Nephron (organoid): ENCODE data around the gene PHF12.

ENCODE experiments used
- H3K27ac Mint-ChIP-seq, 3 experiments: 2 replicates each; pipeline ENCODE4 v1.8.0; 2020; ENCODE audit warnings: mixed read lengths in 3 of 3, mild to moderate bottlenecking in 2 of 3, moderate library complexity in 1 of 3
- H3K27me3 Mint-ChIP-seq: 2 replicates; pipeline ENCODE4 v1.8.0; 2021; ENCODE audit warnings: low read depth, mild to moderate bottlenecking, moderate library complexity, mixed read lengths
- H3K36me3 Mint-ChIP-seq: 2 replicates; pipeline ENCODE4 v1.8.0; 2020; ENCODE audit warnings: low read depth, mixed read lengths
- H3K4me1 Mint-ChIP-seq: 2 replicates; pipeline ENCODE4 v1.8.0; 2020; ENCODE audit warnings: mixed read lengths
- H3K4me3 Mint-ChIP-seq, 3 experiments: 2 replicates each; pipeline ENCODE4 v1.8.0; 2020; ENCODE audit warnings: mild to moderate bottlenecking in 3 of 3, mixed read lengths in 3 of 3, moderate library complexity in 2 of 3
- H3K9me3 Mint-ChIP-seq: 2 replicates; pipeline ENCODE4 v1.8.0; 2020; ENCODE audit warnings: mixed read lengths
- TF ChIP-seq, protein P1 (sequence below), 3 experiments: fragments of 200-600 bp; sonication (generic); IDR thresholded peaks; one replicate each; pipeline ENCODE4 v1.5.0; 2021; ENCODE audit warnings: antibody characterized with exemption in 3 of 3; ENCODE audit not compliant: unreplicated experiment in 3 of 3

The PHF12 gene

GRCh38 chr17:28978356-28978964, 27.1 kb upstream of the PHF12 start:
- Mint-ChIP-seq H3K9me3 (no peaks in the 10 kb centered on the region), H3K36me3 (no peaks in the 10 kb centered on the region), H3K4me1 (peaks cover 19% of the 10 kb centered on the region), H3K27ac (no peak overlapping the region), H3K27me3 (peaks cover 53% of the 10 kb centered on the region), H3K4me3 (no peak overlapping the region)
- TF ChIP-seq, protein P1, sequence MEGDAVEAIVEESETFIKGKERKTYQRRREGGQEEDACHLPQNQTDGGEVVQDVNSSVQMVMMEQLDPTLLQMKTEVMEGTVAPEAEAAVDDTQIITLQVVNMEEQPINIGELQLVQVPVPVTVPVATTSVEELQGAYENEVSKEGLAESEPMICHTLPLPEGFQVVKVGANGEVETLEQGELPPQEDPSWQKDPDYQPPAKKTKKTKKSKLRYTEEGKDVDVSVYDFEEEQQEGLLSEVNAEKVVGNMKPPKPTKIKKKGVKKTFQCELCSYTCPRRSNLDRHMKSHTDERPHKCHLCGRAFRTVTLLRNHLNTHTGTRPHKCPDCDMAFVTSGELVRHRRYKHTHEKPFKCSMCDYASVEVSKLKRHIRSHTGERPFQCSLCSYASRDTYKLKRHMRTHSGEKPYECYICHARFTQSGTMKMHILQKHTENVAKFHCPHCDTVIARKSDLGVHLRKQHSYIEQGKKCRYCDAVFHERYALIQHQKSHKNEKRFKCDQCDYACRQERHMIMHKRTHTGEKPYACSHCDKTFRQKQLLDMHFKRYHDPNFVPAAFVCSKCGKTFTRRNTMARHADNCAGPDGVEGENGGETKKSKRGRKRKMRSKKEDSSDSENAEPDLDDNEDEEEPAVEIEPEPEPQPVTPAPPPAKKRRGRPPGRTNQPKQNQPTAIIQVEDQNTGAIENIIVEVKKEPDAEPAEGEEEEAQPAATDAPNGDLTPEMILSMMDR (IDR thresholded peaks at IDR 0.05; ENCODE audit: unreplicated experiment in 3 of 3) = no peak

- H3K36me3 Mint-ChIP-seq = no peaks in the 10 kb centered on the region
- peaks cover 49% of the 10 kb centered on the region for H3K27me3 Mint-ChIP-seq
- no peaks in the 10 kb centered on the region for H3K9me3 Mint-ChIP-seq
- no peak overlapping the region for H3K4me3 Mint-ChIP-seq
- TF ChIP-seq, protein P1 (IDR thresholded peaks at IDR 0.05; ENCODE audit: unreplicated experiment in 3 of 3) = no peak
- no peak overlapping the region for H3K27ac Mint-ChIP-seq
- H3K4me1 Mint-ChIP-seq = peaks cover 19% of the 10 kb centered on the region
Observed at GRCh38 chr17:28977659-28978355, 26.5 kb upstream of the PHF12 start.

DNA sequence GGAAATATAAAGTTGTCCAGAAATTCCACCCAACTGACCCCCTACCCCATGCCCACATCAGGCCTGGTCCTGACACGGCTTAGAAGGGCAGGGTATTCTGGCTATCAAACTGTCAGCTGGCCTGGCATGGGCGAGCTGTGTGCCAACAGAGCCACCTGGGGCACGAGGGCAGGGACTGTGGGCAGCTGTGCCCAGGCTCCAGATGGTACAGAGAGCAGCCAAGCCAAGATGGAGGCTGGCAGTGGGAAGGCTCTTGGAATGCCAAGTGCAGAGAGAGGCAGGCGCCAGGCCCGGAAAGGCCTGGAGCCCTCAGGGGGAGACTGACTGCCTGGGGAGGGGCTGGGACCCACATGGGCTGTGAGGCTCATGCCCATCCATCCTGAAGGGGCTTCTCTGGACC, 24.3 kb upstream of the PHF12 start:
- TF ChIP-seq, protein P1 (IDR thresholded peaks at IDR 0.05; ENCODE audit: unreplicated experiment in 3 of 3) = no peak
- H3K36me3 Mint-ChIP-seq = no peaks in the 10 kb centered on the region
- no peak overlapping the region for H3K4me3 Mint-ChIP-seq
- peaks cover 36% of the 10 kb centered on the region for H3K4me1 Mint-ChIP-seq
- no peaks in the 10 kb centered on the region for H3K9me3 Mint-ChIP-seq
- peaks cover 50% of the 10 kb centered on the region for H3K27me3 Mint-ChIP-seq
- H3K27ac Mint-ChIP-seq = no peak overlapping the region

DNA sequence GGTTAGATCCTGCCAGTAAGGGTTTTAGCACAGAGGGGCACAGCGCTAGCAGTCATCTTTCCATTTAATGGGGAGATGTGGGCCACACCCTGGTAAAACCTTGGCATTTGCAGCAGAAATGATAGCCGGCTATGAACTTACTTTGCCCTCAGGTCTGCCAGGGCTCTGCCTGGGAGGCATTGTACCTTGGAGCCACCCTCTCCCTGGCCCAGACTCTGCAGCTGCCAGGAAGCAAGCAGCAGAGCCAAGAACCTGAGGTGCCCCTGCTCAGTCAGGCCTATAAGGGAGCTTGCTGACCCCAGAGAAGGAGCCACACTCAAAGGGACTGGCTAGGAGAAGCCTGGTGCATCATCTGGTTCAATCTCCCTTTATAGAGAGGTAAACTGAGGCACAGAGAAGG, 23.7 kb upstream of the PHF12 start:
- H3K9me3 Mint-ChIP-seq = no peaks in the 10 kb centered on the region
- peaks cover 51% of the 10 kb centered on the region for H3K27me3 Mint-ChIP-seq
- peaks cover 43% of the 10 kb centered on the region for H3K4me1 Mint-ChIP-seq
- no peak overlapping the region for H3K27ac Mint-ChIP-seq
- TF ChIP-seq, protein P1 (IDR thresholded peaks at IDR 0.05; ENCODE audit: unreplicated experiment in 3 of 3) = no peak
- H3K4me3 Mint-ChIP-seq = no peak overlapping the region
- H3K36me3 Mint-ChIP-seq = no peaks in the 10 kb centered on the region

- no peaks in the 10 kb centered on the region for H3K36me3 Mint-ChIP-seq
- TF ChIP-seq, protein P1 (IDR thresholded peaks at IDR 0.05; ENCODE audit: unreplicated experiment in 3 of 3) = no peak
- H3K9me3 Mint-ChIP-seq = no peaks in the 10 kb centered on the region
- peaks cover 47% of the 10 kb centered on the region for H3K27me3 Mint-ChIP-seq
- H3K27ac Mint-ChIP-seq = peak overlapping the region in 2 of 3 experiments; percentile 5 to 22
- no peak overlapping the region for H3K4me3 Mint-ChIP-seq
- peaks cover 47% of the 10 kb centered on the region for H3K4me1 Mint-ChIP-seq
Observed at GRCh38 chr17:28974451-28974850, 23.1 kb upstream of the PHF12 start.

- no peak overlapping the region for H3K4me3 Mint-ChIP-seq
- H3K9me3 Mint-ChIP-seq = no peaks in the 10 kb centered on the region
- peaks cover 57% of the 10 kb centered on the region for H3K4me1 Mint-ChIP-seq
- no peak overlapping the region for H3K27ac Mint-ChIP-seq
- TF ChIP-seq, protein P1 (IDR thresholded peaks at IDR 0.05; ENCODE audit: unreplicated experiment in 3 of 3) = peak in 1 of 3 experiments; percentile 17
- H3K36me3 Mint-ChIP-seq = no peaks in the 10 kb centered on the region
- peaks cover 38% of the 10 kb centered on the region for H3K27me3 Mint-ChIP-seq
Observed at GRCh38 chr17:28973425-28973824, 22.1 kb upstream of the PHF12 start.
